NCI-H526 (cell line): ENCODE measurements around the gene EMID1.
"Not testable (repeated sequence)": the region's sequence is repeated elsewhere in the genome, so short reads cannot be mapped to it uniquely, and the experiment has no call there.

Source experiments
- DNase-seq, 2 experiments: peaks; one replicate each; lab custom pipeline; 2025; lab: John Stamatoyannopoulos, UW

EMID1 gene

GRCh38 chr22:29211466-29211865 is 5.8 kb downstream of the EMID1 start:
- DNase-seq, result no peak

GRCh38 chr22:29212743-29213142 is 7.0 kb downstream of the EMID1 start:
- DNase-seq, result no peak

- no peak for DNase-seq
Measured at GRCh38 chr22:29213493-29213892, 7.8 kb downstream of the EMID1 start.

GRCh38 chr22:29214232-29214631 is 8.5 kb downstream of the EMID1 start:
- DNase-seq, result no peak

- DNase-seq, result no peak
Measured at GRCh38 chr22:29215012-29215860, 9.5 kb downstream of the EMID1 start.

GRCh38 chr22:29216011-29216872 is 10.5 kb downstream of the EMID1 start:
- no peak for DNase-seq

- no peak for DNase-seq
Measured at GRCh38 chr22:29216873-29217666, 11.4 kb downstream of the EMID1 start.

- no peak for DNase-seq
Measured at GRCh38 chr22:29217827-29218757, 12.4 kb downstream of the EMID1 start.

GRCh38 chr22:29218758-29219408 is 13.2 kb downstream of the EMID1 start:
- DNase-seq, result no peak

GRCh38 chr22:29219409-29219782 is 13.7 kb downstream of the EMID1 start:
- DNase-seq, result not testable (repeated sequence)

- no peak for DNase-seq
Measured at GRCh38 chr22:29219881-29220670, 14.4 kb downstream of the EMID1 start.

- no peak for DNase-seq
Measured at GRCh38 chr22:29224121-29224858, 18.6 kb downstream of the EMID1 start.

GRCh38 chr22:29224859-29225410 is 19.2 kb downstream of the EMID1 start:
- no peak for DNase-seq

GRCh38 chr22:29225422-29226090 is 19.9 kb downstream of the EMID1 start:
- DNase-seq, result no peak

- DNase-seq, result no peak
Measured at GRCh38 chr22:29226351-29226981, 20.8 kb downstream of the EMID1 start.

- no peak for DNase-seq
Measured at GRCh38 chr22:29230972-29231875, 25.5 kb downstream of the EMID1 start.
